Sigmoid colon (tissue), 4 donors: Measurements from ENCODE around the gene FAM13A.

Experiments
- POLR2AphosphoS5 ChIP-seq, 4 donors: sonication (generic); formaldehyde crosslinking; IDR thresholded peaks; one replicate each; pipeline ENCODE4 v1.6.1; 2017; ENCODE audit warnings: antibody characterized with exemption in 4 of 4
- TF ChIP-seq, protein P1 (sequence below), 4 experiments: fragments of 450-650 bp in 3 of 4; fragments of 200-600 bp in 1 of 4; IDR thresholded peaks; one replicate each; pipeline ENCODE4 v1.5.1; 2016 to 2019; ENCODE audit warnings: antibody characterized with exemption in 4 of 4, mild to moderate bottlenecking in 3 of 4, moderate library complexity in 2 of 4

DNA sequence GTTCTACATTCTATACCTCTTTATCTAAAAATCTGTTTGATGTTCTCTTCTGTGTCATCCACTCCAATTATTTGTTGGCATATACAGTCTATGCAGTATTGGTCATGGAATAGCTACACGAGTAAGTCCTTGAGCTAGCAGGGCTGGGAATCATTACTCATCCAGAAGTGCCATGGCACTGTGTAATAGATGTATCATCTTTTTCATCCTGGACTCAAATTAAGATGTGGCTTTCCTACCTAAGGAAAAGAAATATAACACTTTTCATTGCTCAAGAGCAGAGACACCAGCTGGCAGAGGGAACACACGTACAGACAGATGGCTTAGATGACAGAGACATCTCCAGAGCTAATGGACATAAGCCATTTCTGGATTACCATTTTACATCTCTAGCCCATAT, 159.8 kb downstream of the FAM13A start:
- TF ChIP-seq, protein P1, sequence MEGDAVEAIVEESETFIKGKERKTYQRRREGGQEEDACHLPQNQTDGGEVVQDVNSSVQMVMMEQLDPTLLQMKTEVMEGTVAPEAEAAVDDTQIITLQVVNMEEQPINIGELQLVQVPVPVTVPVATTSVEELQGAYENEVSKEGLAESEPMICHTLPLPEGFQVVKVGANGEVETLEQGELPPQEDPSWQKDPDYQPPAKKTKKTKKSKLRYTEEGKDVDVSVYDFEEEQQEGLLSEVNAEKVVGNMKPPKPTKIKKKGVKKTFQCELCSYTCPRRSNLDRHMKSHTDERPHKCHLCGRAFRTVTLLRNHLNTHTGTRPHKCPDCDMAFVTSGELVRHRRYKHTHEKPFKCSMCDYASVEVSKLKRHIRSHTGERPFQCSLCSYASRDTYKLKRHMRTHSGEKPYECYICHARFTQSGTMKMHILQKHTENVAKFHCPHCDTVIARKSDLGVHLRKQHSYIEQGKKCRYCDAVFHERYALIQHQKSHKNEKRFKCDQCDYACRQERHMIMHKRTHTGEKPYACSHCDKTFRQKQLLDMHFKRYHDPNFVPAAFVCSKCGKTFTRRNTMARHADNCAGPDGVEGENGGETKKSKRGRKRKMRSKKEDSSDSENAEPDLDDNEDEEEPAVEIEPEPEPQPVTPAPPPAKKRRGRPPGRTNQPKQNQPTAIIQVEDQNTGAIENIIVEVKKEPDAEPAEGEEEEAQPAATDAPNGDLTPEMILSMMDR (IDR thresholded peaks at IDR 0.05) = no peak
- no peak for TF ChIP-seq POLR2AphosphoS5 (IDR thresholded peaks at IDR 0.05)
